NCI-H128 (cell line): ENCODE data around the gene ZNF608.

ENCODE experiments used
- DNase-seq: peaks from one replicate; lab custom pipeline; 2025; ENCODE audit not compliant: unreplicated experiment; lab: John Stamatoyannopoulos, UW

ZNF608 gene

DNA sequence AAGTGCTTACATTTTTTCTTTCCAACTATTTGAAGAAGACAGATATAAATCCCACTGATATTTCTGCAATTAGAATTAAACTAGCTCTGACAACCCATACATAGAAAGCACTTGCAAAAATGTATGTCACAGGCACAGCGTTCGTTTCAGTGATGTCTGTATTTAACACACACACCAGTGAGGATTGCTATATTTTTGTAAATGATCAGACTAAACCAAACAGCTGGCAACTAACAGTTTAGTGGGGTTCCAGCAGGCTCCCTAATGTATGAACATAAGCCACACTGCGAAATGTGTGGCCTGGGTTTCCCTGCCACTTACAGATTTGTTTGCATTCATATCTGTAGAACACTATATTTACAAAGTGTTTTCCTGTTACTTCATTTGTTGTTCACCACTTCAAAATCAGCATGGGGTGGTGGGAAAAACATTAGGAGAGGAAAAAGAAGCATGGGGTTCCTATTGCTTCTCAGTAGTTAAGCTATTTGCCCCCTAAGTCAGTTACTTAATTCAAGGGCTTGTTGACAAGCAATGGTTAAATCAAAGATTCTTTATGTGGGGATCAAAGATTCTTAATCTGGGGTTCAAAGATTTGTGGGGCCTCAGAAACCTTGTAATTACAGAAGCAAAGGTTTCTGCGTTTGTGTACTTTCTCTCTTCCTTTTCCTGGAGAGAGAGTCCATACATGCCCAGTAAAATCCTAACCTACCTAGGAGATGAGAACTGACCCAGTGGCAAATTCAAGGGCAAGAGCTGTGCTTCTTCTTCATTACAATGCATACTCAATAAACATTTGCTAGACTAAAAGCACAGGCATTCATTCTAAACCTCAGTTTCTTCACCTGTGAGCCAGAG is 27.1 kb downstream of the ZNF608 start:
- no peak for DNase-seq

DNA sequence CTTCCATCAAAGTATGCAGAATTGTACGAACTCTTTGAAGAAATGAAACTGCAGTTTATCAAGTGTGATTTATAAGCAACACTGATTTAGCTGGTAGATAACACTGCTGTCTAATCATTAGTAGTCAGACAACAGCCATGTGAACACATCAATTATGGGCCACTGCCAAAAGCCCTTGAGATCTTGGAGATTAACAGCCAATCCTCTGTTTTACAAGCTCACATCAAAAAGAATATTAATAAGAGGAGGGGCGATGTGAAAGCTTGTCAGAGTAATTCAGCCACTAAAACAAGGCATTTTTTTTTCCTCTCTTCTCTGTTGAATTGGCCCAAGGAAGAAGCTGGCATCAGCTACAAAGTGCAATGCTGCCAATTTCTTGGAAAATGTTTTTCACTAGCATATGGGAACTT is 28.1 kb downstream of the ZNF608 start:
- no peak for DNase-seq

DNA sequence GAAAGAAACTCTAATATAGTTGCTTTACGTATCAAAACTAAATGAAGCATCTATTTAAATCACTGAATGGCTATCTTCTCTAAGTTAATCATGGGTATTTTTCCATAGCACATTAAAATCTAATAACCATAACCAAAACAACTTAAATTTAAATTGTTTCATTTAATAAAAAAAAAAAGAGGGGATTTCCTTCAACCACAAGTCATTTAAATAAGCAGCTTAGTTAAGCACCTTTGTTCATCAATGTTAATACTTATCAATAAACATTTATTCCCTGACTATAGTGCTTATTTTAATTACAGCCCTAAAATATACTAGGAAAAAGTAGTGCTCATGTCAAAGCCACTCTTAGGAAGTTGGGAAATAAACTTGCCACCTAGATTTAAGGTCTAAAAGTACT is 30.3 kb downstream of the ZNF608 start:
- no peak for DNase-seq

DNA sequence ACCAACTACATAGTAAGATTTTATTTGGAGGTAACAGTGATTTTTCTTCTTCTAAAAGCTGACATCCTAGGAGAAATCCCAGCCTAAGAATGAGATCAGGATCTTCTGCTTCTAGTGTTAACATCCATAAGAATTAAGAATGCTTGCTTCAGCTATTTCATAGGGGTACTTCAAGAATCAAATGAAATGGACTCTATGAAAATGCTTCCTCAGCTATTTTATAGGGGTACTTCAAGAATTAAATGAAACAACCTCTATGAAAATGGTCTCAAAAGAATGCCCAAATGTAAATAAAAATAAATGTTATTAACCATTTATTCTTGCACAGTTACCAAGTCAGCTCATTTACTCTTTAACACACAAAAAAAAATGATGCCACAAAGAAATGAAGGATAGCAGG is 31.5 kb downstream of the ZNF608 start:
- no peak for DNase-seq

DNA sequence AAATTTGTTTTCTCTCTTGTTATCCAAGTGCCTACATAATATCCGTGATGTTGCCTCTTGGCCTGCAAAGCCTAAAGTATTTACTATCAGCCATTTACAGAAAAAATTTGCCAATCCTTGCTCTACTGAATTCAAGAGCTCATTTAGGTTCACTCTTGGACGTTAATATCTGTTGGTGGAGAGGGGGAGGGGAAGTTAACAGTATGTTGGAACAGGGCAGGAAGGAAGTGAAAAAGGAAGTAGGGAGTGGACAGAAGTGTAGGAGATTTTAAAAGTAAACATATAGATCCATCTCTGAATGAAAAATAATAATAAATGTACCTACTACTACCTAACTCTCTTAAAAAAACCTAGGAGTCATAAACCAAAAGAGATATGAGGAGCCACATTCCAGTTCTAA is 32.8 kb downstream of the ZNF608 start:
- DNase-seq: no peak

DNA sequence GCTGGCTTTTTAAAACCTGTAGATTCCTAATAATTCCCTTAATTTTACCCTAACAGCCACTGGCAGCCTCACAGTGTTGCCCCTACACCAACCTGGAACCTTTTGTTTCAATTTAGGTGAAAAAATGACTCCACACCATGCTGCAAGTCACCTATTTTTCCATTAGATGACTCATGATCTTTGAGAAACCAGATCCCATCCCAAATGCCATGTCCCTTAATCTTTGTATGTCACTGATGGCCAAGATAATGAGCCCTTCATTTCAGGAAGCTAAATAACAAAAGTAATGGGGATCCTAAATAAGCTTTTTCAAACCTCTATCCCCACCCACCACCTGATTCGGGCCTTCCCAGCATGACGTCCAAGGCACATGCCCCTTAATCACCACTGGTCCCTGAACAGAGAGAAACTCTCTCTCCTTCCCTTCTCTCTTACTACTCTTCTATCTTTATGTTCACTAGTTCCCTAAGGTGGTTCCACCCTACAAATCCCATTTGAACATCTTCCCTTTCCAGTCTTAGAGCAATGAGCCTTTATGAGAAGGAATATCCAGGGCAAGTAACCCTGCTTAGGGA is 33.6 kb downstream of the ZNF608 start:
- no peak for DNase-seq

DNA sequence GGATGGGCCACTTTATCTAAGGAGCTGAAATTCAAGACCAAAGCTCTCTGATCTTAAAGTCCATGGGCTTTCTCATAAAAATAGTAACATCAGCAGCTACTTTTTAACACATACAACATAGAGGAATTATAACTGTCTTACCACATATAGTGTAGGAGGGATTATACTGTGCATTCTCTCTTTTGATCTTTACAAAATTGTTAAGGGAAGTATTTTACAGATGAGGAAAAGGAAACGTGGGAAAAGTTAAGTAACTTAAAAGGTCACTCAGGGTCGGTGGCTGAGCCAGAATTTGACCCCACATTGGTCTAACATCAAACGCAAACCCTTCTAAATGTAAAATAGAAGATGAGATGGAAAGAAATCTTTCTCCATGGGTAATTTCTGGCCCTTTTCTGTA is 38.4 kb downstream of the ZNF608 start:
- no peak for DNase-seq

DNA sequence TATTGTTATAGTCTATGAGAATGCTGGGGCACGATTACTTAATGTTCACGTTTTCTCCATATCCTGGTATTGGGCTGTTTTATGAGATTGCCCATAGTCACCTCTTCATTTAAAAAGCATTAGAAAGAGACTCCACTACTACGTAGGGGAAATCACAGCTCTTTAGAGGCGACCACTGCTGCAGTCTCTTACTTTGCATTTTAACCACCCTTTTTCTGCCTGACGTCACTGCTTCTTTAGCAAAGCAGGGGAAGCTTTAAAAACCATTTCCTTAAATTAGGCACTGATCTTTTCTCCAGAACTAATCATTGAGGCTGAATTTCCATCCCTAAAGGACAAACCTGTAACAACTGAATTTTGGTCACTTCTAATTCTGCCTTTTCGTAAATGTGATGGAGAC is 38.9 kb downstream of the ZNF608 start:
- DNase-seq: no peak

DNA sequence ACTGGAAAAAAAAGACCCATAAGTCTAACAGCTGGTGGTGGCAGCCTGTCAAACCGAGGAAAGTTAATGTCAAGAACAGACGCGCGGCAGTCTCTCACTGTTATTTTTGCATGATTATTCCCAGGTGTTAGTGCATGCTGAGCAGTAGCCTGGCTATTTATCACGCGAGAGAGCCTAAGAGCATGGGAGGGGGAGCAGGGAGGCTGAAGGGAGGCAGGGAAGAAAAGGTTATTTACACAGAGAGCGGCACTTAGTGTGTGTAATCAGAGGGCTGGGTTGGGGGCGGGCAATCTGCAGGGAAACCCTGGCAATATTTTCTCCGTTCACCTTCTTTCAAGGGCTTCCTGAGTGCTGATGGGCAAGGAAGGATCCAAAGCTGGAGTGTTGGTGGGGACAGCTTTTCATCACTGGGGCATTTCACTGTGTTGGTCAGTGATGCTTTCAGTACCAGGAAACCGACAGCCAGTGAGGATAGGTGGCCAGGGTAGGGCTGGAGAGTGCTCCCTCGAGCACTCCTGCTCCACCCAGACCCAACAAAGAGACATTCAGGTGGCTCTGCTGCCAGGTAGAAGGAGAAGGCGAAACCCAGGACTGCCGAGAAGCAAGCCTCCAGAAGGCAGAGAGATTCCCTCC is 39.6 kb downstream of the ZNF608 start:
- DNase-seq: peak; percentile 4

DNA sequence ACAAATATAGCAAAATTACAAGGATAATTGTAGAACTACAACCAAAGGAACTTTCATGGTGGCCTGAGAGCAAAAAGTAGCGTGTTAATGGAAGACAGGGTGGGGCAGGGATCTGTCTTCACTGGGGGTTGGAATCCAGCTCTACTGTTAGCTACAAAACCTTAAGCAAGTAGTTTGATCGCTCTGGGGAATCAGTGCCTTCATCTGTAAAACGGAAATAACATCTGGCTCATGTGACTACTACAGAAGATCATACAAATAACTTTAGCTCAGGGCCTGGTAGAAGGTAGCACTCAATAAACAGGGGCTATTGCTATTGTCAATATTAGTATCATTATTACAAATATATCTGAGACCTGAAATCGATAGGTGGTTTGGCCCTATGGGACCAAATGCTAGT is 40.4 kb downstream of the ZNF608 start:
- no peak for DNase-seq

DNA sequence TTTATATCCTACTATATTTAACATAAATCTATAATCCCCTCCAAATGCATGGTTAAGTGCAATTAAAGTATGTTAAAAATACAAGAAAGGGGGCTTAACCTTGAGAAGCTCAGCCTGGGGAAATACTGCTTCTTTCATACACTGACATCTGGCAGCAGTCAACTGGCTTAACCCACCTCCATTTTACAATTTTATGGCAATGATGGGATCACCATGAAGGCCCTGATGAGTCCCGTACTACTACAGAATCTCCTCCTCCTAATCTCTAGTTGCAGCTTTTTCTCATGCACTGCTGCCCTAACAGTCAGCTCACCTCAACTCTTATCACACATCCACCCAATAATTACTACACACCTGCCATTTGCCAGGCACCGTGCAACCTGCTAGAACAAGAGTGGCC is 40.9 kb downstream of the ZNF608 start:
- DNase-seq: no peak

DNA sequence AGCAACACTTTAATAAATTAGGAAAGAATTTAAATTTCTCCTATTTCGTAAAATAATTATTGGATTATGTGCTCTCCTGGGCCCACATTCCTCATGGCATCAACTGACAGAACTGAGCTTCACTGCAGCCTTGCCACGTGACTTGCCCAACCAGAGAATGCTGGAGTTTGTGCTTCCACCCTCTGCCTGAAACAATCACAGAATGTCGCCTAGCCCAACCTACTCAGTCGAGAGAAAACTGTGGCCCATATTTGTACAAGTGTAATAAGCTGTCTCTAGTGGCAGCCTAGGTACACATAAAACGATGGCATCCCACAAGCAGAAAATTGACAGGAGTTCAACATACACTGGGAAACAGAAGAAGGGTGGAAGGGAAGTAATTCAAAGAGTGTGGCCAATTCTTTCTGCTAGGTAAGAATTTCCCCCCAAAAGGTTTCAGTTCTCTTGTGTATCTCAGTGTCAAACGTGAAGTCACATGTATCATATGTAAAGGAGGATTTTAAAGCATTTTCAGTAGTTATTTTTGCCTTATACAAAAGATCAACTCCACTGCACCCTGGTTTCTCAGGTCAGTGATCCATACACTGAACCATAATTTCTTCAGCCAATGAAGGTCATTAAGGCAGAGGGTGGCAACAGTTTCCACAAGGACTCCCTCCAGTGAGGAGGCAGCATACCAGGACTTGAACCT is 41.7 kb downstream of the ZNF608 start:
- DNase-seq: no peak

DNA sequence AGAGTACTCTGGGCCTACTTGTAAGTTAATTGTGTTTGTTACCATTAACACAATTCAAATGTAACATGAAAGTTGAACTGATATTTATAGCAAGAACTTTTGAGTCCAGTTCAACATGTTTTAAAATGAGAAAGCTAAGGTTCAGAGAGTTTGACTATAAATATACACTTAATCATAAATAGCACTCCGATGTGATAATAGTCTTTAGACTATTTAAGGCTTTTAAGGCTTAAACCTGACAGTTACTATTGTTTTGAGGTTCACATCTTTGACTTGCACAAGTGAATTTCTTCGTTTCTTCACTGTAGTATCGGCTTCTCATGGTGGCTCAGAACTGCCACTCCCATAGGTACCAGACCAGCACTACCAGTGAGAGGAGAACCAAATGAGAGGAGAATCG is 42.4 kb downstream of the ZNF608 start:
- no peak for DNase-seq

DNA sequence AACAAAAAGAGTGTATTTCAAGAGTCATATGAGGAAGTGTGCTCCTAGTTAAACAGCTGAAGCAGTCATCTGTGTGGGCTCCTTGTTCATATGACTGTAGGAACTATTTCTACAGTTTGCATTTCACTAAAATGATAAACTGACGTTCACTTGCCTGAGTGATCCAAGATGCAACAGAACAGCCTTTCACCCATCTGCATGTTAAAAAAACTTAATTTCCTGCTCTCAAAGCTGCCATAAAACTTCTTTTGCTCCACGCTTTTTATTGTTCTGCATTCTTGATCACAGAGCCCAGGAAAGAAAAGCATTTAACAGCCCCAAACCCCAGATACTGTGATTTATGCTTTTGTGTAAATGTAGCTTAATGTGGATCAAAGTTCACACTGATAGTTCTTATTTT is 43.9 kb downstream of the ZNF608 start:
- no peak for DNase-seq

DNA sequence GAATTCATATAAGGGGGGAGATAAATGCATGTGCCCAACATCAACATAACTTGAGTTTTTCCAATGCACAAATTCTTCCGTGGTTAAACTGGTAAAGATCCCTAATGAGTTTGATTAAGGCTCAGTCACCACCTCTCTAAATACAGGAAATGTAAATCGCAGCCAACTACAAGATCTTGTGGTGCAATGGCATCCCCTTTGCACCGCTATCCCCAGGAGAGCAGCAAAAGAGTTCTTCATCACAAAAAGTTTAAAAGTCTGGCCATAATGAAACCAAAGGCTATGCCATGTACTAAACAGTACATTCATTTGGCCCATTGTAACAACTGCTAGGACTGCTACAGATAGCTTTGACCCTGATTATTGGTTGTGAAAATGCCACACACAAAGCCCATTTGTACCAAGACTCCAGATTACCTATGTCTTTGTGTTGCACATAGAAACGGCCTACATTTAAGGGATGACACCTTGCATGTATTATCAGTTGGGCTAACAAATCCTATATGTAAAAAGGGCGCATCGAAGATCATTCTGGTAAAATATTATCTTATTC is 44.5 kb downstream of the ZNF608 start:
- DNase-seq: no peak

DNA sequence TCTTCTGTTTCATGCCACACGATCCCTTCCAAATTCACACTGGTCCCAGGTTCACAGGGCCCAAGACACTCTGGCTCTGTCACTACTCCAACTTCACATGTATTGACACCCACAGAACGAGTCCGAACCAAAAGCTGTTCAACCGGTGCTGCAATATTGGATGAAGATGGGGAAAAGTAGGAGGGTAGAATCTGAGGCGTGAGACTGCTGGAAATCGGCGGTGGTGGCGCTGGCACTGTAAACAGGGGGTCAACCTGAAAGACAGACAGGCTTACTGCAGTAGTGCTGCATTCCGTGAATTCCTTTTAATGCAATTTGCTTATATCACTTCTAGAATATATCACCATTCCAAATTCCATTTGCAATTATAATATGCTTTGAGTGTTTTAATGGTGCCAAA is 45.4 kb downstream of the ZNF608 start:
- no peak for DNase-seq

DNA sequence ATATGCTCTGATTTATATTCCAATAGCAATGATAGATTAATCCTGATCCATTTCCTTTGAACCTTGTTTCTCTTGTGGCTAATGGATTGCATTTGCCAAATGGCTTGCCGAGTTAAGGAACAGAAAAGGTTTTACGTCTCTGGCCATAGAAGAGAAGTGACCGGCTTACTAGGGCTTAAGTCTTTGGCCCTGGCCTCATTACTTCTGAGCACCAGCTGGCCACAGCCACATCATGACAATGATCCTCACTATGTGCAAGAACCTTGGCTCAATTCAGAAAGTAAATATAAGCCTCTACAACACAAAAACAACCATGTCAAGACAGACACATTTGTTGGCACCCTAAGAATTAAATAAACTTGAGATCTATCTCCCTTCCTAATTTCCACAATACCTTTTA is 46.1 kb downstream of the ZNF608 start:
- DNase-seq: no peak

DNA sequence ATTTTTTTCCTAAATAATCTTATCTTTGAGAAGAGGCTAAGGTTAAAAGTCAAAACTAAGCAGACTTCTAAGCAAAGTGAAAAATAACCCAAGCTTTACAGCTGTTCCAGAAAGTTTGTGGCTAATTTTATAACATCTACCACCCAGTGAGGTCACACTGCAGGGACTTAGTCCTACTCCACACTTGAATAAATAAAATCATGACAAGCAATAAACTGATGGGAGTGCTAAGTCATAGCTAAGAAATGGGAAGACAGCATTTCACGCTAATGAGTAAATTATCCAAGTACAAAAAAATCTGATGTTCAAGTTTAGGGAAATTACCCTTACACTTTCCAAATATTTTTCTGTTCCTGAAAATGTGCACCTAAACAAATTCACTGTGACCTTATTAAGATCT is 47.7 kb downstream of the ZNF608 start:
- DNase-seq: no peak

DNA sequence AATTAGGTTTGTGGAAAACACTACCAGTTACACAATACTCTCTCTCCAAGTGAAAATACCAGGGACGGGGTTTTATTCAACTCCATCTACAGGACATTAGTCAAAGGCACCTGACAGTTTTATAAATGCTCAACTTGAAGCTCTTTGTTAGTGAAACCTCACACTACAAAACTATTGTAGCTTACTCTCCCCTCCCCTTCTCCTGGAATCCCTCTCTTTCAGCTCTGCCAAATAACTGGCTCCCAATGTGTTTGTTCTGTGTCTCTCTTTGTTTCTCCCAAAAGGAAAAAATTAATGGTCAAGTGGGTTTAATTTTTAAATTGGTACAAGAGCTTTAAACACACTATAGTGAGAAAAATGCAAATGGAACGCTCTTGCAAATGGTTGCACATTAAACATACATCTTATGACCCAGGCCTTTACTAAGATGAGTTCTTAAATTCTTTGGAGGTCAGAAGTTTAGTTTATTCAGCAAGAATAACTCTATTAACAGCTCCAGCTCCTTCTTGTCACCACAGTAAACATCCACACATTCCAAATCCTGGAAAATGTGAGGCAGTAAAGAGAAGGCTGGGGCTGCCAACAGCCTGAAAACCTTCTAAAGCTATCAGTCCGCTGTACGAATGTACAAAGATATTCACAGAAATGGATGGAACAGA is 48.4 kb downstream of the ZNF608 start:
- DNase-seq: no peak

DNA sequence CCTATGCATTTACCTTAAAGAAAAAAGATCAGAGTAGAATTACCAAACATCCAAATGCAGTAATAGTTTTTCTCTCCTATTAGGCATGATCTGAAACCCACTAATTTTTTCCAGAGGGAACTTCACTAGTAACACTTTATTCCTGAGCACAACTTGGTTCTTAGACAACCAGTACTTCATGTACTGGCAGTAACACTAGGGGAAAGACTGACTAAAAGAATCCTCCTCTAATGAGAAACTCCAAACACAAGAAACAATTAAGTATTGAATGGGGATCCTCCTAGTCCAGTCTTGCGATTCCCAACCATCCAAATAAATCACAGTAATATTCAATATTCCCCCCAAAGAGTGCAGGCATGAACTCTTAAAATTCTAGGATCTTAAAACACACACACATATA is 48.9 kb downstream of the ZNF608 start:
- DNase-seq: no peak

DNA sequence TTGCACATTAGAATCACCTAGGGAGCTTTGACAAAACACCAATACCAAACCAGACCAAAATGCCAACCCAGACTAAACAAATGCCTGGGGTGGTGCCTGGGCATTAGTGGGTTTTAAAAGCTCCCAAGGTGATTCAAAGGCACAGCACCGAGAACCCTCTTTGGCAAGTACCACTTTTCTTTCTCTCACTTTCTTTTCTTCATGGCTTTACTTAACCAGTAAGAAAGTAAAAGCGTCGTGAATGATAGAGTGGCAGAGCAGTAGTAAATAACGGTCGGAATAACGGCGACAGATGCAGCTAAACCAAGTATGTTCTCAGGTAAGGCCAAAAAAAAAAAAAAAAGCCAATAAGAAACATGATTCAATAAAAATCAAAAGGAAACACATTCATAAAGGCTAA is 49.5 kb downstream of the ZNF608 start:
- no peak for DNase-seq
